PC-3 (cell line): ENCODE data around the gene TBC1D5. TPM values are rescaled to one million over a fixed set of nuclear protein-coding genes. Genes with fewer than 3 reads are reported as not detected.

Source experiments
- ATAC-seq: fragments of 200-7000 bp; cut with Tn5 transposase; 2 replicates; pipeline ENCODE4 v1.9.1; 2020; ENCODE audit warnings: mild to moderate bottlenecking, moderate library complexity
- BruUV-seq: library from RNA; stranded (reverse); fragments of 400-500 nt; replicated peaks from 2 replicates; lab custom pipeline; 2021; lab: Mats Ljungman, UMichigan
- CTCF ChIA-PET: fragments of 300-600 bp; sonication (Branson Sonifier 250); formaldehyde crosslinking; loops from one replicate; lab custom pipeline; 2022; ENCODE audit warnings: antibody characterized with exemption; lab: Charles Lee
- POLR2A ChIA-PET: fragments of 300-600 bp; sonication (Branson Sonifier 250); formaldehyde crosslinking; loops from one replicate; lab custom pipeline; 2022; ENCODE audit warnings: antibody characterized with exemption; ENCODE audit not compliant: unreplicated experiment; lab: Charles Lee
- DNase-seq: peaks from one replicate; pipeline ENCODE4 v3.0.0-alpha.2; 2015
- H2AFZ ChIP-seq: fragments of 300-600 bp; sonication (generic); 2 replicates; pipeline ENCODE4 v1.6.0; 2016; ENCODE audit warnings: antibody characterized with exemption, low read length
- H3F3A ChIP-seq: fragments of 300-600 bp; sonication (generic); one replicate; pipeline ENCODE4 v1.6.0; 2017; ENCODE audit warnings: antibody characterized with exemption, low read length, control low read depth, mild to moderate bottlenecking; ENCODE audit not compliant: unreplicated experiment
- H3K27ac ChIP-seq: fragments of 300-600 bp; sonication (generic); 2 replicates; pipeline ENCODE4 v1.5.1; 2016; ENCODE audit warnings: mild to moderate bottlenecking, low read length
- H3K27me3 ChIP-seq: fragments of 300-600 bp; sonication (generic); 2 replicates; pipeline ENCODE4 v1.6.1; 2016; ENCODE audit warnings: low read length, mixed read lengths
- H3K36me3 ChIP-seq: fragments of 300-600 bp; sonication (generic); 2 replicates; pipeline ENCODE4 v1.6.1; 2016; ENCODE audit warnings: low read depth, mixed run types, low read length, mixed read lengths
- H3K4me1 ChIP-seq: fragments of 300-600 bp; sonication (generic); 2 replicates; pipeline ENCODE4 v1.5.1; 2016; ENCODE audit warnings: low read length; ENCODE audit not compliant: insufficient read depth
- H3K4me2 ChIP-seq: fragments of 300-600 bp; sonication (generic); 2 replicates; pipeline ENCODE4 v1.6.0; 2016; ENCODE audit warnings: low read length
- H3K4me3 ChIP-seq: fragments of 300-600 bp; sonication (generic); 2 replicates; pipeline ENCODE4 v1.5.1; 2016; ENCODE audit warnings: mild to moderate bottlenecking, low read length, mixed read lengths
- H3K79me2 ChIP-seq: fragments of 300-600 bp; sonication (generic); 2 replicates; pipeline ENCODE4 v1.6.1; 2017; ENCODE audit warnings: low read length, mixed read lengths
- H3K9ac ChIP-seq: fragments of 300-600 bp; sonication (generic); 2 replicates; pipeline ENCODE4 v1.6.0; 2016; ENCODE audit warnings: mild to moderate bottlenecking, low read length
- H3K9me2 ChIP-seq: fragments of 300-600 bp; sonication (generic); replicated peaks from 2 replicates; pipeline ENCODE4 v1.6.1; 2016; ENCODE audit warnings: mixed run types, low read length, mixed read lengths
- H3K9me3 ChIP-seq: fragments of 300-600 bp; sonication (generic); 2 replicates; pipeline ENCODE4 v1.6.1; 2016; ENCODE audit warnings: low read length, mixed read lengths
- H4K20me1 ChIP-seq: fragments of 300-600 bp; sonication (generic); 2 replicates; pipeline ENCODE4 v1.6.1; 2016; ENCODE audit warnings: low read length, mixed read lengths
- EZH2 ChIP-seq: fragments of 300-600 bp; sonication (generic); IDR thresholded peaks from one replicate; pipeline ENCODE4 v1.6.1; 2017; ENCODE audit warnings: antibody characterized with exemption, mild to moderate bottlenecking, low read length; ENCODE audit not compliant: unreplicated experiment
- EZH2phosphoT487 ChIP-seq: fragments of 300-600 bp; sonication (generic); IDR thresholded peaks from 2 replicates; pipeline ENCODE4 v1.6.1; 2018; ENCODE audit warnings: mild to moderate bottlenecking, antibody characterized with exemption, low read length, borderline replicate concordance
- intact Hi-C: fragments of 100-400 bp; cut with micrococcal nuclease; formaldehyde crosslinking; loops from 2 replicates; pipeline ENCODE4 v1.9.0; 2023
- total RNA-seq: library from RNA; depleted of rRNA; stranded (reverse); fragments of >200 nt; gene quantifications from 2 replicates; pipeline ENCODE4 v1.2.3, GENCODE V29; 2014
- TF ChIP-seq, protein P1 (sequence below): fragments of 300-600 bp; sonication (generic); conservative IDR thresholded peaks from 2 replicates; pipeline ENCODE4 v1.5.1; 2017; ENCODE audit warnings: antibody characterized with exemption, low read depth, mild to moderate bottlenecking, low read length

Gene TBC1D5
- total RNA-seq, 1 experiment from 2014 or later: 54.5 TPM

DNA sequence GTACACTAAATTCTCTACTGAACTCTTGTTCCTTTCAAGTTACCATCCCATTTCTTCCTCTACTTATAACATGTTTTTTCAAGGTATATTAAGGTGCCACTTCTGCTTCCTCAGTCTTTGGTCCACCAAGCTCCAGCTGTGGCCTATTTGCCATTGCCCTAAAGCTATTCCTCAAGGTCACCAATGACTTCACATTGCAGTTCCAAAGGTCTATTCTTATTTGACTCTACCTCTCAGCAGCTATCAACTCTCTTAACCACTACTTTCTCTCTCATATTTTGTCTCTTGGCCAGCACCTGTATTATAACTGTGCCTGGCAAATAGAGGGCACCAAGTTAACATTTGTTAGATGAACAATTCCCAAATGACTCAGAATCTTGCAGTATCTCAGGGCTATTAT is 503.0 kb downstream of the TBC1D5 start:
- intact Hi-C loops: no loop called here
- ATAC-seq: no peak

DNA sequence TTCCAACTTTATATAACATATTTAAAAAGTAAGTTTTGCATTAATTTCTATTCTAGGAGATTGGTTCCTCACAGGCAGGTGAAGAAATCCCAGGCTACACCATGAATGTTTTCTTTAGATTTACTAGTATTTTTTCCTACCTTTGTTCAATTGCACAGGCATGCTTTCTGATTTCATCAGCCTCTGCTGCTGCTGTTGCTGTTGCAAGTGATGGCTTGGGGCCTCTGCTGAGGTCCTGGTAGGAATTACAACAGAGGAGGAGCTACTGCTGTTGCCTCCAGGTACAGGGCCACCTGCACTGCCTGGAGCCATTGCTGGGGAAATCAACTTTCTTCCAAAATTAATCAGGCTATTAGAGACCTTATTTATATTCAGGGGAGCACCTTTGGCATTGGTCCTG is 504.4 kb downstream of the TBC1D5 start:
- H3K36me3 ChIP-seq: no peaks in the 10 kb centered on the region
- H3K9me3 ChIP-seq: no peaks in the 10 kb centered on the region
- H3K27me3 ChIP-seq: no peaks in the 10 kb centered on the region
- ChIA-PET CTCF (no interaction called here), POLR2A (no interaction called here)
- H3K4me2 ChIP-seq: no peak overlapping the region
- BruUV-seq: no TSS peak
- peaks cover 1% of the 10 kb centered on the region for H3K4me1 ChIP-seq
- H3K79me2 ChIP-seq: no peaks in the 10 kb centered on the region
- no peak overlapping the region for H3K27ac ChIP-seq
- H4K20me1 ChIP-seq: no peaks in the 10 kb centered on the region
- intact Hi-C loops: no loop called here
- ATAC-seq (no peak), DNase-seq (no peak)
- H3K9ac ChIP-seq: no peak overlapping the region
- H2AFZ ChIP-seq: no peak overlapping the region
- TF ChIP-seq EZH2phosphoT487 (no peak), EZH2 (no peak)
- TF ChIP-seq, protein P1, sequence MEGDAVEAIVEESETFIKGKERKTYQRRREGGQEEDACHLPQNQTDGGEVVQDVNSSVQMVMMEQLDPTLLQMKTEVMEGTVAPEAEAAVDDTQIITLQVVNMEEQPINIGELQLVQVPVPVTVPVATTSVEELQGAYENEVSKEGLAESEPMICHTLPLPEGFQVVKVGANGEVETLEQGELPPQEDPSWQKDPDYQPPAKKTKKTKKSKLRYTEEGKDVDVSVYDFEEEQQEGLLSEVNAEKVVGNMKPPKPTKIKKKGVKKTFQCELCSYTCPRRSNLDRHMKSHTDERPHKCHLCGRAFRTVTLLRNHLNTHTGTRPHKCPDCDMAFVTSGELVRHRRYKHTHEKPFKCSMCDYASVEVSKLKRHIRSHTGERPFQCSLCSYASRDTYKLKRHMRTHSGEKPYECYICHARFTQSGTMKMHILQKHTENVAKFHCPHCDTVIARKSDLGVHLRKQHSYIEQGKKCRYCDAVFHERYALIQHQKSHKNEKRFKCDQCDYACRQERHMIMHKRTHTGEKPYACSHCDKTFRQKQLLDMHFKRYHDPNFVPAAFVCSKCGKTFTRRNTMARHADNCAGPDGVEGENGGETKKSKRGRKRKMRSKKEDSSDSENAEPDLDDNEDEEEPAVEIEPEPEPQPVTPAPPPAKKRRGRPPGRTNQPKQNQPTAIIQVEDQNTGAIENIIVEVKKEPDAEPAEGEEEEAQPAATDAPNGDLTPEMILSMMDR: no peak
- H3K9me2 ChIP-seq: no peaks in the 10 kb centered on the region
- no peaks in the 10 kb centered on the region for H3F3A ChIP-seq
- H3K4me3 ChIP-seq: no peak overlapping the region

More for the DNA sequence above, 503.0 kb downstream of the TBC1D5 start:
- Histone ChIP-seq H3F3A (no peaks in the 10 kb centered on the region), H3K4me2 (no peak overlapping the region), H3K27ac (no peak overlapping the region), H3K27me3 (no peaks in the 10 kb centered on the region), H3K79me2 (no peaks in the 10 kb centered on the region), H3K9ac (no peak overlapping the region), H3K4me3 (no peak overlapping the region), H3K36me3 (no peaks in the 10 kb centered on the region), H2AFZ (no peak overlapping the region), H3K9me2 (no peaks in the 10 kb centered on the region), H4K20me1 (no peaks in the 10 kb centered on the region), H3K9me3 (no peaks in the 10 kb centered on the region), H3K4me1 (no peaks in the 10 kb centered on the region)
- DNase-seq: no peak
- BruUV-seq: no TSS peak
- TF ChIP-seq EZH2 (no peak), EZH2phosphoT487 (no peak)
- TF ChIP-seq, protein P1: no peak
- POLR2A ChIA-PET: interaction anchor here (0.6 kb wide), 1 partner anchor 341 kb away, joined by 5 read pairs; no protein-coding TSS in a partner anchor
- CTCF ChIA-PET: no interaction called here

DNA sequence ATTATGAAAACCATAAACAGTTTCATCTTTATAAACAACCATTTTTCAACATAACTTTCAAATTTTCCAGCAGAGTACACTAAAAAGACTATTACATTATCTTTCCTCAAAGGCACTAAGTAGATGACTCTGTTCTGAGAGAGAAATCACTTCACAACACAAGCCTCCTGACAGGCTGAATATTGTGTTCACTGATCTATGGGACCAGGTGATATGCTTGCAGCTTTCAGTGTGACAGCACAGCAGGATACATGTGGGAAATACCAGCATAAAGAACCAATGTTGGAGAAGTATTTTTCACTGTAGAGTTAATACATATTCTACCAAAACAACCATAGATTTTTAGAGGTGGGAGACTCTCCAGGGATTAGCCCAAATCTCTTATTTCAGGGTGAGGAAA is 507.1 kb downstream of the TBC1D5 start:
- no peak for ATAC-seq
- peaks cover 18% of the 10 kb centered on the region for H3K4me1 ChIP-seq
- ChIA-PET POLR2A (no interaction called here), CTCF (no interaction called here)
- no peaks in the 10 kb centered on the region for H4K20me1 ChIP-seq
- H3K79me2 ChIP-seq: no peaks in the 10 kb centered on the region
- no peak overlapping the region for H3K9ac ChIP-seq
- no peaks in the 10 kb centered on the region for H3K9me2 ChIP-seq
- H2AFZ ChIP-seq: no peak overlapping the region
- no peaks in the 10 kb centered on the region for H3K27me3 ChIP-seq
- DNase-seq: no peak
- H3F3A ChIP-seq: no peaks in the 10 kb centered on the region
- H3K9me3 ChIP-seq: no peaks in the 10 kb centered on the region
- H3K4me2 ChIP-seq: no peak overlapping the region
- H3K4me3 ChIP-seq: no peak overlapping the region
- intact Hi-C loops: no loop called here
- TF ChIP-seq EZH2 (no peak), EZH2phosphoT487 (no peak)
- TF ChIP-seq, protein P1: no peak
- H3K36me3 ChIP-seq: no peaks in the 10 kb centered on the region
- H3K27ac ChIP-seq: no peak overlapping the region
- BruUV-seq: no TSS peak
